Adrenal gland (tissue), 12 donors: Measurements from ENCODE around the gene PANK3. TPM values are rescaled to one million over a fixed set of nuclear protein-coding genes. Genes with fewer than 3 reads are reported as not detected.
A peak's percentile ranks its signal among the peaks of the same experiment; 100 is the strongest.
"Not testable (repeated sequence)": the region's sequence is repeated elsewhere in the genome, so short reads cannot be mapped to it uniquely, and the experiment has no call there.

ENCODE experiments used
- DNase-seq, 7 donors: peaks; one replicate each; pipeline ENCODE4 v3.0.0-alpha.2; 2019 to 2020
- H3K27ac ChIP-seq, 5 donors: fragments of 200-600 bp; sonication (generic) in 4 of 5; 1 replicate in 3 of 5; 2 replicates in 2 of 5; pipeline versions ENCODE4 v1.5.1 to v1.8.0; 2016 to 2020; ENCODE audit warnings: mild to moderate bottlenecking in 1 of 5
- H3K27me3 ChIP-seq: fragments of 200-600 bp; 2 replicates; pipeline ENCODE4 v1.8.0; 2021
- H3K36me3 ChIP-seq, 2 donors: fragments of 200-600 bp; replicated peaks in 1 of 2; 1 replicate in 1 of 2; 2 replicates in 1 of 2; pipeline versions ENCODE4 v1.5.1 to v1.8.0; 2018 to 2022
- H3K4me1 ChIP-seq, 2 donors: fragments of 200-600 bp; replicated peaks in 1 of 2; 1 replicate in 1 of 2; 2 replicates in 1 of 2; pipeline versions ENCODE4 v1.5.1 to v1.8.0; 2018 to 2021
- H3K4me3 ChIP-seq, 4 donors: fragments of 200-600 bp; sonication (generic) in 3 of 4; one replicate each; pipeline ENCODE4 v1.5.1; 2016 to 2018
- H3K9me3 ChIP-seq, 3 donors: fragments of 200-600 bp; sonication (generic) in 1 of 3; replicated peaks in 1 of 3; 1 replicate in 2 of 3; 2 replicates in 1 of 3; pipeline versions ENCODE4 v1.5.1 to v1.8.0; 2016 to 2021
- CTCF ChIP-seq, 6 experiments: fragments of 450-650 bp in 4 of 6; fragments of 200-600 bp in 2 of 6; sonication (generic) in 1 of 6; IDR thresholded peaks; 1 replicate in 5 of 6; 2 replicates in 1 of 6; pipeline versions ENCODE4 v1.5.1 to v1.8.0; 2016 to 2021; ENCODE audit warnings: antibody characterized with exemption in 6 of 6, mild to moderate bottlenecking in 2 of 6, moderate library complexity in 1 of 6
- POLR2A ChIP-seq, 2 donors: fragments of 450-650 bp; IDR thresholded peaks; one replicate each; pipeline ENCODE4 v1.6.1; 2017; ENCODE audit warnings: antibody characterized with exemption in 2 of 2, mild to moderate bottlenecking in 2 of 2, moderate library complexity in 1 of 2
- WGBS, 4 donors: extraction: QIAGEN DNeasy Blood & Tissue Kit in 2 of 4; methylation state at CpG; one replicate each; pipeline versions ENCODE4 v1.1.5 to v1.1.7; 2013 to 2017; 5-methylcytosine and 5-hydroxymethylcytosine counted together
- intact Hi-C, 2 donors: fragments of 100-400 bp; cut with DNase I; formaldehyde crosslinking; loops; one replicate each; pipeline versions ENCODE4 v1.14.1 to v1.15.0; 2022 to 2023
- polyA plus RNA-seq, 3 donors: library from polyadenylated mRNA; stranded (reverse); fragments of 200-250 nt in 2 of 3; fragments of 350-450 nt in 1 of 3; fragmentation: Illumina TruSeq in 1 of 3; extraction: RNeasy Lipid Tissue Mini Kit (QIAGEN cat#74804) in 1 of 3; gene quantifications; one replicate each; pipeline ENCODE4 v1.2.3, GENCODE V29; 2013 to 2014
- total RNA-seq, 9 donors: library from RNA; depleted of rRNA in 4 of 9; stranded (reverse); fragments of >200 nt in 4 of 9; fragments of 120-200 nt in 1 of 9; fragmentation: NEBNext Ultra II Directional in 1 of 9; extraction: Animal tissue kit (Norgen Biotek cat#: 25700) in 1 of 9; gene quantifications; one replicate each; pipeline versions ENCODE4 v1.1.0 to v1.2.4, GENCODE V29; 2013 to 2023
- donor health status: healthy with polysubstance abuse.
- donor health status: Bipolar disorder and iron deficiency.
- donor health status: DM: yes; HTN: yes; CAD: no.
- donor health status: DM: no; HTN: no; CAD: no.
- donor health status: DM: no; HTN: no; CAD: no.
- donor health status: DM: yes; HTN: yes; CAD: no.

Gene PANK3
- total and polyA plus RNA-seq, 12 donors, result 5.2 to 130 (median 58.4) TPM

DNA sequence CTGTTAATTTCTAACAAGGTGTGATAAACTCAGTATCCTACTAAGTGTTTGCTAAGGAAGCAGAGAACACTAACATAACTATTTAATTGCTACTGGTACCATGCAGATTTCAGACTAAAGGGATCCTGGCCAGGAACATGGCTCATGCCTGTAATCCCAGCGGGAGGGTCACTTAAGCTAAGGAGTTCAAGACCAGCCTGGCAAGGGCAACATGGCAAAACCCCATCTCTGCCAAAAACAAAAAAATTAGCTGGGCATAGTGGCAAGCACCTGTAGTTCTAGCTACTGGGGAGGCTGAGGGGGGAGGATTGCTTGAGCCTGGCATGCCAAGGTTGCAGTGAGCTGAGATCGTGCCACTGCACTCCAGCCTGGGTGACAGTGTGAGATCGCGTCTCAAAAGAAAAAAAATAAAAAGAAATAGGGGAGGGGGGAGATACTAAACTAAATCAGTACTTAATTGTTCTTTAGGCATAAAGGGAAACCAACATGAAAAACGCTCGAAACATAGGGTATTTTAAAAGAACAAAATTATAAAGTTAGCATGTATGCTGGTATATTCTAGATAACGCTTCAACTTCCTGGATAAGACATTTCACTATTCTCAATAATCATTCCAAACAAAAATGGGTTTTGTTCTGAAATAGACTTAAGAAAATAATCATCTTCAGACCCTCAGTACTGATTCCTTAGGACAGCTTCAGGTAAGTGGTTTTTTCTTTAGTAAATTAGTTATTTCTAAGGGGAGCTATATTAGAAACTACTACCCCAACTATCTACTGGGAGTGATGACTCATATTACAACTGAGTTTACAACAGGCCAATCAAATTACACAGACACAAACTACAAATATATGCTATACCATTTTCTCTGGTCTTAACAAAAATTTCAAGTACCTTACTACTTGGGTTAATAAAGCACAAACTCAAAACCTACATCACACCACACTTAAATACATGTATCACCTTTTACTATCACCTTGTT is 3.5 kb downstream of the PANK3 start:
- Histone ChIP-seq H3K4me1 (peaks cover 23 to 57% of the 10 kb centered on the region in 2 donors), H3K36me3 (no peaks in the 10 kb centered on the region), H3K27ac (peak overlapping the region in 3 of 5 donors; percentile 13 to 35 (median 14)), H3K27me3 (no peaks in the 10 kb centered on the region), H3K4me3 (no peak overlapping the region), H3K9me3 (no peaks in the 10 kb centered on the region)
- intact Hi-C loops, result no loop called here
- no peak for DNase-seq
- TF ChIP-seq POLR2A (IDR thresholded peaks at IDR 0.05), result no peak
- TF ChIP-seq CTCF (IDR thresholded peaks at IDR 0.05), result no peak
- 59 to 68% (median 63%) methylated on average over 7 of the region's 7 CpGs for WGBS, 4 donors

- DNase-seq, H3K27ac ChIP-seq, H3K9me3 ChIP-seq, H3K36me3 ChIP-seq, H3K27me3 ChIP-seq, intact Hi-C loops, H3K4me3 ChIP-seq: not testable (repeated sequence)
- H3K4me1 ChIP-seq, result peaks cover 14 to 48% of the 10 kb centered on the region in 2 donors
- 94 to 100% (median 98%) methylated on average over 1 of the region's 1 CpG for WGBS, 4 donors
Observed at GRCh38 chr5:168574156-168574555, 5.0 kb downstream of the PANK3 start.

- intact Hi-C loops, result not testable (repeated sequence)
- peaks cover 14 to 48% of the 10 kb centered on the region in 2 donors for H3K4me1 ChIP-seq
Observed at GRCh38 chr5:168573663-168574062, 5.5 kb downstream of the PANK3 start.

GRCh38 chr5:168570490-168571328 is 8.5 kb downstream of the PANK3 start:
- Histone ChIP-seq H3K27ac (no peak overlapping the region), H3K9me3 (no peaks in the 10 kb centered on the region), H3K27me3 (no peaks in the 10 kb centered on the region), H3K36me3 (peaks cover 0 to 12% of the 10 kb centered on the region in 2 donors), H3K4me3 (no peak overlapping the region), H3K4me1 (peaks cover 6 to 23% of the 10 kb centered on the region in 2 donors)
- DNase-seq, result no peak
- no peak for TF ChIP-seq CTCF (IDR thresholded peaks at IDR 0.05)
- TF ChIP-seq POLR2A (IDR thresholded peaks at IDR 0.05), result no peak
- 83 to 87% (median 85%) methylated on average over 11 of the region's 11 CpGs for WGBS, 4 donors
- intact Hi-C loops, result no loop called here

More at GRCh38 chr5:168573663-168574062, 5.5 kb downstream of the PANK3 start:
- not testable (repeated sequence) for DNase-seq, H3K27me3 ChIP-seq, H3K36me3 ChIP-seq, H3K9me3 ChIP-seq, H3K4me3 ChIP-seq, H3K27ac ChIP-seq
- 73 to 95% (median 85%) methylated on average over 1 to 3 of the region's 3 CpGs for WGBS, 4 donors

DNA sequence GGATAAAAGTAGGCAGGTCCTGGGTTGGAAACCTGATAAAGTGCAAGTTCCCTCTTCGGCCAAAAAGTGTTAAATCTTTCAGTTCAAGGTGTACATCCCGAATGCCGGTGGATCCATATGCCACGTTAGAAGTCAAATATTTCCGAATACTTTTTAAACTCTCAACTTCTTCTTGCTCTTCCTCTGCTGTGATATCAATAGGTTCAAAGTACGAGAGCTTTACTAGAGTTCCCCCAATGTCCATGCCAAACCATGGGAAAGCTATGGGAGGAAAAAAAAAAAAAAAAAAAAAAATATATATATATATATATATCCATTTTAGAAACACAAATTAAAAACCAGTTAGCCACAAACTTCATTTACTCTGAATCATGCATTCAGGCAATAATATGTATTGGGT is 10.4 kb downstream of the PANK3 start:
- Histone ChIP-seq H3K4me3 (no peak overlapping the region), H3K27ac (no peak overlapping the region), H3K36me3 (peaks cover 0 to 19% of the 10 kb centered on the region in 2 donors), H3K27me3 (no peaks in the 10 kb centered on the region), H3K9me3 (no peaks in the 10 kb centered on the region), H3K4me1 (peaks cover 11 to 23% of the 10 kb centered on the region in 2 donors)
- intact Hi-C loops, result loop anchor here in 1 of 2 donors (10.0 kb wide), 1 partner anchor 74 kb away; no protein-coding TSS in a partner anchor
- DNase-seq, result no peak
- 96 to 99% (median 97%) methylated on average over 6 of the region's 6 CpGs for WGBS, 4 donors
- TF ChIP-seq POLR2A (IDR thresholded peaks at IDR 0.05), result no peak
- TF ChIP-seq CTCF (IDR thresholded peaks at IDR 0.05), result no peak
